NCI-H2081 treated with DMSO at 0.1 percent for 48 hours (cell line): ENCODE data around the gene MACC1.
"Not testable (repeated sequence)": the region's sequence is repeated elsewhere in the genome, so short reads cannot be mapped to it uniquely, and the experiment has no call there.

Source experiments
- DNase-seq: peaks from one replicate; lab custom pipeline; 2025; lab: John Stamatoyannopoulos, UW

MACC1 gene

DNA sequence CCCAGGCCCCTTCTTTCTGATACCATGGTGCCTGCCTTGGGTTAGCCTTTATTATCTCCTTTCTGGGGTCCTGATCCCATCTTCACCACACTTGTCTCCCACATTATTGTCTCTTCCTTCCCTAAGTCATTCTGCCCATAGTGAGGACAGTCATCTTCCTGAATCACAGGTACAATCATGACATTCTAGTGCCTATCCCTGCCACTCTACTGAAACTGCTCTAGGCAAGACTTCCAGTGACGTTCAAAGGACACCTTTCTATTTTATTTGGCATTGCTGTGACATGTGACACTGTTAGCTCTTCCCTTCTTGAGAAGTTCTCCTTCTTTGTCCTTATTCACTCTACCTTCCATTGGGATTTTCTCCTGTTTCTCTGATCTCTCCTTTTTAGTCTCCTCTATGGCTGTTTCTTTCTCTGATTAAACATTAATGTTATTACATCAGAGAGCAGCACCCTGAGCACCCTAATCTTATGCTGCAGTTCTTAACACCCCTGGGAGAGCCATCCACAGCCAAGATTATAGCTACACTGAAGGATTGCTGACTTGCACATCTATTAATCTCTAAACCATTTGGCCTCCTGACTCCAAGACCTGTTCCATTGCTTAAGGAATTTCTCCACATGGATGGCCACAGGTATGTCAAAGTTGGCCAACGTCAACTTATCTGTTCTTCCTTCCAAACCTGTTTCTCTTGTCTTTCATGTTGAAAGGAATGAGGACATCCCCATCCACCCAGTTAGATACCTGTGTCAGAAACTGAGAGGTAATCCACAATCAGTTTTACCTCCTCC, 10.9 kb downstream of the MACC1 start:
- no peak for DNase-seq

- DNase-seq = no peak
Measured at GRCh38 chr7:20203316-20203715, 13.9 kb downstream of the MACC1 start.

DNA sequence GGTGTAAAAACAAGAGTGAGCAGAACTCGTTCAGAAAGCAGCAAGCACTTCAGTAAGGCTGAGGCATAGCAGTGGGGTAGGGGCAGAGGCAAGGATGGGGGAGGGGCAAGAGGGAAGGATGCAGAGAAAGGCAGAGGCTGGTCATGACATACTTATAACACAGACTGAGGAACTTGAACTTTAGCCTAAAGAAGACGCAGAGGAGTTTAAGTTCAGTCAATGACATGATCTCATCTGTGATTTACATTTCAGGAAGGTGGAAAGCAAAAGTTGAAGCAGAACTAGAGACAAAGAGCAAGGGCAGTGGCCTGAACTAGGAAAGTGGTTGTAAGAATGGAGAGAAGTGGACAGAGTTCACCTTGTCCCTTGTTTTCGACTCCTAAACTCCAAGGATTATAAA, 15.8 kb downstream of the MACC1 start:
- no peak for DNase-seq

- no peak for DNase-seq
Measured at GRCh38 chr7:20200971-20201370, 16.2 kb downstream of the MACC1 start.

GRCh38 chr7:20200361-20200760, 16.8 kb downstream of the MACC1 start:
- DNase-seq = no peak

GRCh38 chr7:20199015-20199737, 18.0 kb downstream of the MACC1 start:
- DNase-seq = no peak

DNA sequence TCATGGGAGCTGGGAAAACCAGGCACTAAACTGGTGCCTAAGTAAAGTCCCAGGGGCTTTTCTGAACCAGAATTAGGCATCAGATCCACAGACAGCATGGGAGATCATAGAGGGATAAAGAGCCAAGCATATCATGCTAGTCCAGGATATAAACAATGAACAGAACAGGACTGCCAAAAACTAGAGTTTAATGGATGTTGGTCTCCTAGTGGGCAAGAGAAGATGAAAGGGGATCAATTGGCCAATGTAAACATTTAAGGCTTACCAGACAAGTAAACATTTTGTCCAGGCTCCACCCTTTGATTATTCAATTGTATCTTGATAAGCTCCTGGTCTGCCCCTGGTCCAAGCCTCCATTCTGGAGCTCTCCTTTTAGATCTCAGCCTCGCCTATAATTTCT, 18.9 kb downstream of the MACC1 start:
- DNase-seq = no peak

GRCh38 chr7:20197837-20198236, 19.3 kb downstream of the MACC1 start:
- no peak for DNase-seq

DNA sequence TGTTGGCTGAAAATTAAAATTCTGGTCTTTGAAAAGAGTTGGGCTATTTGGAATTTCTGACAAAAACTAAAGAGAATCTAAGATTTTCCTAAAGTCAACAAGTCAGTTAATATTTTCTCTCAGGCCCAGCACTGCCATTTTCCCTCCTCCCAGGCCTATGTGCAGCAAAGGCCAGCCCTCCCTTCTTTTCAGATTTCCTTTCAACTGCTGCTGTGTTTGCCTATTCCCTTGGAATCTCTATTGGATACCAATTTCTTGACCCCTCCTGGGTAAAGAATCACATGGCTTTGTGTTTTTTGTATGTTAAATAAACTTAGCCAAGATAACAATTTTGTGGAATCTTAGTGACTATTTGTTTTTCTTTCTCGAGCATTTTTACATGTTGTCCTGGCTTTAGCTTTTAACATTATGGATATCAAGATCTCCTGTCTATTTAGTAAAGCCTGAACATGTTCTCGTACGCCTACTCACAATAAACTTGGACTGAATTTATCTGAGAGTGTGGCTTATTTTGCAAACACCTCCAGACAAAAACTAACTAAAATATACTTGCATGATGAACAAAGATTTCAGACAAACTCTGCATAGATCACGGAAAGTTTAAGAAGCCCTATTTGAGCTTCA, 19.9 kb downstream of the MACC1 start:
- DNase-seq = no peak

DNA sequence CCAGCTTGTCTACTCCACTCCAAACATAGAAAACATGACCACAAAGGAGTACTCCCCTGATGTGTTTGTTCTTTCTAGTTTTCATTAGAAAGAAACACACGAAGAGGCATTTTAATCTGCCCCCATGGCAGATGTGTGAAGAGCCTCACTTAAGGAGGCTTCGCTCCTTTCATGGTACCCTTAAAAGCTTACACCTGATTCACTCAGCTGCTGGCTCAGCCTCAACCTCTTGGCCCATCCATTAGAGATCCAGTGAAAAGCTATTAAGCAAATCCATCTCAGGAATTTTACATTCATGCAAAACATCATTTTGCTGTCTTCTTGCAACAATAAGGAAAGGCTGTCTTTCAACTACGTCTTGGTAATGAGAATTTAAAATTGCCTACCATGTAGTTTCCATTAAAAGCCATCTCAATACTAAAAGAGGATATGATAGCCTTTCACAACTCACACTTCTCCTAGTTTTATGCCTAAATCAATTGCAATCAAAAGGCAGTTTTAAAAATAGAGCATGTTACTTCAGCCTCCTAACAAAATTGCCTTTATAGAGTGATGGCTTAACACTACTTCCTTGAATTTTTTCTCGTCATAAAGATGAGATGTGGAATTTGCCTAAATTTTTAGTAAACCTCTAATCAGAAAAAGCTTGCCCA, 22.7 kb downstream of the MACC1 start:
- no peak for DNase-seq

- DNase-seq = no peak
Measured at GRCh38 chr7:20193873-20194272, 23.3 kb downstream of the MACC1 start.

GRCh38 chr7:20193242-20193777, 23.9 kb downstream of the MACC1 start:
- DNase-seq = no peak

- DNase-seq = no peak
Measured at GRCh38 chr7:20191391-20191869, 25.8 kb downstream of the MACC1 start.

GRCh38 chr7:20190560-20191390, 26.4 kb downstream of the MACC1 start:
- peak; percentile 27 for DNase-seq

DNA sequence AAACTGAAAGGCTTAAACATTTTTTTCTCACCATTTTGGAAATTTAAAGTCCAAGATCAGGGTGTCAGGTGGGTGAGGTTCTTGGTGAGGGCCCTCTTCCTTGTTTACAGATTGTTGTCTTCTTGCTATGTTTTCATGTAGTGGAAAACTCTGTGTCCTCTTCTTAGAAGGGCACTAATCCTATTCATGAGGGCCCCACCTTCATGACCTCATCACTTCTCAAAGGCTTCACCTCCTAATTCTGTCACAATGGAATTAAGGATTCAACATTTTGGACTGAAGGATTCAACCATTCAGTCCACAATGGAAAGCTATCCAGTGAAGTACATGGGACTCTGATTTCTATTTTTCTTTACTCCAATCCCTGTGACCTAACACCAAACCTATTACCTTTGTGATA, 27.3 kb downstream of the MACC1 start:
- DNase-seq = no peak

DNA sequence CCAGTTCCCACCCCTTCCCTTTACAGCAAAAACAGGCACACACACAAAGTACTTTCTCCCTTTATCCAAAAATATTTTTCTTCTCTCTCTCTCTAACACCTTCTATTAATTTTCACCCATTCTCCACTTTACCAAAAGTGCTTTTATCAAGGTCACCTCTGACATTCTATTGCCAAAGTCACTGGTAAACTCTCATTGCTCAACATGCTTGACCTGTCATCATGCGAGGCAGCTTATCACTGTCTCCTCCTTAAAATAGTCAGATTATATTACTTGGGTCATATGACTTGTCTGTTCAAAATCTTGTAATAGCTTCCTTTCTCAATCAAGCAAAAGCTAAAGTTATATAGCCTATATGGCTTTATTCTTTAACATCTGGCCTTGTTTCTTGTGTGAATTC, 28.6 kb downstream of the MACC1 start:
- no peak for DNase-seq

- DNase-seq = not testable (repeated sequence)
Measured at GRCh38 chr7:20187850-20188249, 29.3 kb downstream of the MACC1 start.

DNA sequence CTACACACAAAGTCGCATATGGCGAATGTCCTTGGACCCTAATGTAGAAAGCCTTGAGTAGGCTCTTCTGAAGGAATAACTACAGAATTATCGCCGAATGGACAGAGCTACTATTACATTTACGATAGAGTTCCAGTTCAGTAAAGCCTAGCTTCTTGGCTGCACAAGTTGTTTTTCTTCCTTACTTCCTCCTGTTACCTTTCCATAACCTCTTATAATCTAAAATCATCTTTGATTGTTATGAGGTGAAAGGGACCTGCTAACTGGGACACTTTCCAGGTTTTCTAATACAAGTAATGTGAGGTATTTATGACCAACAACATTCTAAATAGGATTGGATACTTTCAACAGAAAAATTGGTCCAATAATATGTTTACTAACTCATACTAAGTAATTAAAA, 31.2 kb downstream of the MACC1 start:
- DNase-seq = no peak

GRCh38 chr7:20183086-20183485, 34.1 kb downstream of the MACC1 start:
- DNase-seq = no peak

DNA sequence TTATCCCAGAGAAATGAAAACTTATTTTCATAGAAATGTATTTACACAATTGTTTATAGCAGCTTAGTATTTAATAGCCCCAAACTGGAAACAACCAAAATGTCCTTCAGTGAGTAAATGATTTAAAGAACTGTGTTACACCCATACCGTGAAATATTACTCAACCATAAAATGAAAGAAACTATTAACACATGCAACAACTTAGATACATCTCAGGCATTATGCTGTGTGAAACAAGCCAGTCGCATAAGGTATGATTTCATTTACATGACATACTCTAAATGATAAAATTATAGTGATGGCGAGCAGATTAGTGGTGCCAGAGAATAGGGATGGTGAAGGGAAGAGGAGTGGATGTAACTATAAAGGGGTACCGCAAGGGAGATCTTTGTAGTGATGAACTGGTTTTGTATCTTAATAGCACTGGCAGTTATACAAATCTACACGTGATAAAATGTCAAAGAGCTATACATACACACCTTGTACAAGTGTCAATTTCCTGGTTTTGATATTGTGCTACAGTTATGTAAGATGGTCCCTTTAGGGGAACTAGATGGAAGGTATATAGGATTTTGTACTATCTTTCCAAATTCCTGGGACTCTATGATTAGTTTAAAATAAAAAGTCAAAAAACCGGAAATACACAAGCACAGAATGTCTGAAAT, 40.5 kb downstream of the MACC1 start:
- no peak for DNase-seq

GRCh38 chr7:20173828-20174227, 43.4 kb downstream of the MACC1 start:
- DNase-seq = no peak
